ENCODE measurements around the gene KLHL3.

DNA sequence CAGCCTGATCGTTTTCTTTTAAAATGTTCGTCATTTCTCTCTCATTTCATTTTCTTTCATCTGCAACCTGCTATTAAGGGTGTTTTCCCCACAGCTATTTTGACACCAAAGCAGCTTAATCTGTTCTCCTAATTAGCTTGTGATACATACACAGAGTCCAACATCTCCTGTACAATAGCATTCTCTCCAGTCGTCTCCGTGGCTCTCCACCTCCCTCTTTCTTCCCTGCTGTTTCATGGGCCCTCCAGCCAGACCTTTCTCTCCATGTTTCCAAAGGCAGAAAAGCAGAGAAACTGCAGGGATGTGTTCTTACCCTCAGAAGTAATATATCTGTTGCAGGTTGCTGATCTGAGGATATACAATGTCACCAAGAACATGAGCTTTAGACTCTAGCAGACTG lies 148.0 kb downstream of the KLHL3 start:
- TF ChIP-seq, protein P1, sequence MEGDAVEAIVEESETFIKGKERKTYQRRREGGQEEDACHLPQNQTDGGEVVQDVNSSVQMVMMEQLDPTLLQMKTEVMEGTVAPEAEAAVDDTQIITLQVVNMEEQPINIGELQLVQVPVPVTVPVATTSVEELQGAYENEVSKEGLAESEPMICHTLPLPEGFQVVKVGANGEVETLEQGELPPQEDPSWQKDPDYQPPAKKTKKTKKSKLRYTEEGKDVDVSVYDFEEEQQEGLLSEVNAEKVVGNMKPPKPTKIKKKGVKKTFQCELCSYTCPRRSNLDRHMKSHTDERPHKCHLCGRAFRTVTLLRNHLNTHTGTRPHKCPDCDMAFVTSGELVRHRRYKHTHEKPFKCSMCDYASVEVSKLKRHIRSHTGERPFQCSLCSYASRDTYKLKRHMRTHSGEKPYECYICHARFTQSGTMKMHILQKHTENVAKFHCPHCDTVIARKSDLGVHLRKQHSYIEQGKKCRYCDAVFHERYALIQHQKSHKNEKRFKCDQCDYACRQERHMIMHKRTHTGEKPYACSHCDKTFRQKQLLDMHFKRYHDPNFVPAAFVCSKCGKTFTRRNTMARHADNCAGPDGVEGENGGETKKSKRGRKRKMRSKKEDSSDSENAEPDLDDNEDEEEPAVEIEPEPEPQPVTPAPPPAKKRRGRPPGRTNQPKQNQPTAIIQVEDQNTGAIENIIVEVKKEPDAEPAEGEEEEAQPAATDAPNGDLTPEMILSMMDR (IDR thresholded peaks at IDR 0.05) = no peak
- no peak for TF ChIP-seq POLR2A (IDR thresholded peaks at IDR 0.05)

Data from esophagus squamous epithelium (tissue), 4 donors.